Glomerular visceral epithelial cell (primary cell): ENCODE measurements around the gene SMAP2.
A peak's percentile ranks its signal among the peaks of the same experiment; 100 is the strongest.

Experiments used
- DNase-seq: peaks from one replicate; pipeline ENCODE4 v3.0.0-alpha.2; 2016; ENCODE audit errors: extremely low spot score

SMAP2 gene

GRCh38 chr1:40421431-40422384 is 48.2 kb downstream of the SMAP2 start:
- peak; percentile 4 for DNase-seq

DNA sequence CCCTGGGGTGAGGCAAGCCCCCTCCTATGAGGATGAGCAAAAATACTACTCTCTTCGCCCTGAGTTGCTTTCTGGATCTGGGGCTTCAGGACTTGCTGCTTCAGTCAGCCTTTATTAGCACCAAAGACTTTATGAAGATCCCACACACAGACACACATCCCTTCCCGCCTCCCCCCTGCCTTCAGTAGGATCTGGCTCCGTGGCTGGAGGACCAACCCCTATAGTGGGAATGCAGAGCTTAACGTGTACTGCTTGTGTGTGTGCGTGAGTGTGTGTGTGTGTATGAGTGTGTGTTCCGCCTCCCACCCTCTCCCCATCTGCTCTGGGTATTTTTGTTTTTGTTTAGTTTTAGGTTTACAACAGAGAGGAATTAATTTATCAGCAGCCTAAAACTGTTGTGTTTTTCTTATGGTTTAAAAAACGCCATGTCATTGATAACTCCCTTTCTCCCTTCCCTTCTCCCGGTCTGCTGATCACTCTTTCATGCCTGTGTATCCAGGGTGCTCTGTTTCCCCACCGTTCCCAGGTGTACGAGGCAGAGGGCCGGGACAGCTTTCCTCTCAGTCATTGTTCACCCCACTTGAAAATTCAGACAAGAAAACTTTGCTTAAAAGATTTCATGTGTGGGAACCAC is 49.2 kb downstream of the SMAP2 start:
- DNase-seq = no peak

GRCh38 chr1:40423264-40423642 is 49.7 kb downstream of the SMAP2 start:
- no peak for DNase-seq

- DNase-seq = no peak
Measured at GRCh38 chr1:40423951-40424618, 50.6 kb downstream of the SMAP2 start.

- DNase-seq = no peak
Measured at GRCh38 chr1:40425198-40425597, 51.7 kb downstream of the SMAP2 start.

DNA sequence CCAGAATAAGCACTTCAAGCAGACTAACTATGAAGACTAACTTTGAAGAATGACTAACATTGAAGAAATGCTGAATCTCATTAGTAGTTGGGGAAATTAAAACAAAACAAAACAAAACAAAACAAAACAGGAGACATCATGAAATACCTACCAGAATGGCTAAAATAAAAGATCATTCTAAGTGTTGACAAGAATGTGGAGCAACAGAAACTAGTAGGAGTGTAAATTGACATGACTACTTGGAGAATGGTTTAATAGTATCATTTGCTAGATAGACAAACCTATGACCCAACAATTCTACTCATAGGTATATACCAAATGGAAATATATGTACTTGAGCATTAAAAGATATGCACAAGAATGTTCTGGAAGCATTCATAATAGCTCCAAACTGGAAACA is 57.9 kb downstream of the SMAP2 start:
- no peak for DNase-seq

GRCh38 chr1:40432644-40433390 is 59.3 kb downstream of the SMAP2 start:
- DNase-seq = no peak

DNA sequence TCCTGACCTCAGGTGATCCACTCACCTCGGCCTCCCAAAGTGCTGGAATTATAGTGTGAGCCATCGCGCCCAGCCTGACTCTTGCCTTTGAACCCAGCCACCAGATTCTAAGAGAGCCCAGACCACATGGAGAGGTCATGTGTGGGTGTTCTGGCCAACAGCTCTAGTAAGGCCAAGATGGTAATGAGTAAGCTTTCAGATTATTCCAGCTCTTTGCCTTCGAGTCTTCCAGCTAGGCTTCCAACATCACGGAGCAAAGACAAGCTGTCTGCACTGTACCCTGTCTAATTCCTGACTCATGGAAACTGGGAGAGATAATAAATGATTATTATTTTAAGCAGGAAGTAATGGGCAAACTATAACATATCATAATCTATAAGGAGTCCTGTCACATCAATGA is 61.9 kb downstream of the SMAP2 start:
- no peak for DNase-seq

DNA sequence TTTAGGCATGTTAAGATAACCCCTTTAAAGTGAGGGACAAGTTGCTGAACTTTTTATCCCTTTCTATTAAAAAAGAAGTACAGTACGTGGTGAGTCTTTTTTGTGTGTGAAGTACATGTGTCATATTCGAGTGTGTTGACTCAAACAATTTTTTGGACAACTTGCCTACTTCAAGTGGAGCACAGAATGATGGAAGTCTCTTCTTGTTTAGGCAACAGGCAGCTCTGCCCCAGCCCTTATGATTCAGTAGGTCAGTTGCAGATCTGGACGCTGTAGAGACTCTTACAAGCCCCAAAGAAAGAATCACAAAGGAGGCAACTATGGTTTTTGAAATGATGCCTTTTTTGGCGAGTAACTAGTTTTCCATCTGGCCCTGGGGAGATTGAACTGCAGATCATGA is 62.3 kb downstream of the SMAP2 start:
- DNase-seq = no peak

DNA sequence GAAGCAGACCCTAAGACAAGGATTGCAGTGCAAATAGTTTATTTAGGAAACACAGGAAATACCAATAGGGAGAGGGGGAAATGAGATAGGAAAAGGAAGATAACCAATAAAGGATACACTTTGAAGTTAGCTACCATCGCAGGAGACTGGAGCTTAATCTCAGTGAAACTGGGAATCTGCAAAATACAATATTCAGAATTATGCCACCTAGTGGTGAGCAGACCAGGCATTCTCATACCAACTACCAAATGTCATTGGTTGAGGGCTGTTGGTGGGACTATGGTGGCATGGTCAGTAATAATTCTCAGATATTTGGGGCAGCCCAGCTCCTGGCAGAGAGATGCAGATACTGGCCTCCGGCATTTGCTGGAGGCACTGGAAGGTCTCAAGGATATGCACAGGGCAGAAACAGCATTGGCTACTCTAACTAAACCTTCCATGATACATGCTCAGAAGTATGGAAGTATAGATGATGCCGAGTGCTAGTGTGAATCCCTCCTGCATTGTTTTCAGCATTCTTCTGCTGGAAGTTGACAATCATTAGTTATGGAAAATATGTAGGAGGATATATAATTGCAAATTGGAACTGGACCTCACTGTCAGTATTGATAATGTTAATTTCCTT is 65.0 kb downstream of the SMAP2 start:
- no peak for DNase-seq

DNA sequence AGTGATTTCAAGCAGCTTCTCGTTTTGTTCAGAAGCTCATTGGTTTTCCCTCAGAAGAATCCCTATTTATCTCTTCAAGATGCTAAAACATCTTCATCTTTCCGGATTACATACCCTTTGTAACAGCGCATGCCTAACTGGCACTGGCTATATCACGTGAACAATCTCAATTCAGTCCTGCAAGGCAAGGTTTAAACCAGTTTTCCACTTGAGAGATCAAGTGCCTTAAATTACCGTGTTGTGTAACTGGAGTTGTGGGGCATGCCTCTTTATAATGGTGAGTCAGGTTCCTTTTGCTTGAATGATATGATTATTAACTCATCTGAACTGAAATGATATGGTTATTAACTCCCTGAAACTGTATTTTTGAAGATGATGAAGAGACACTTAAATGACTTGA is 65.7 kb downstream of the SMAP2 start:
- DNase-seq = no peak

- peak; percentile 95 for DNase-seq
Measured at GRCh38 chr1:40449684-40450494, 76.4 kb downstream of the SMAP2 start, which contains the start of gene ZFP69B. Gene ZFP69B (plus strand): TSS chr1:40450476. CDS start chr1:40450962, 486 bp downstream.

GRCh38 chr1:40450495-40451237 is 77.1 kb downstream of the SMAP2 start:
- DNase-seq = peak; percentile 69

DNA sequence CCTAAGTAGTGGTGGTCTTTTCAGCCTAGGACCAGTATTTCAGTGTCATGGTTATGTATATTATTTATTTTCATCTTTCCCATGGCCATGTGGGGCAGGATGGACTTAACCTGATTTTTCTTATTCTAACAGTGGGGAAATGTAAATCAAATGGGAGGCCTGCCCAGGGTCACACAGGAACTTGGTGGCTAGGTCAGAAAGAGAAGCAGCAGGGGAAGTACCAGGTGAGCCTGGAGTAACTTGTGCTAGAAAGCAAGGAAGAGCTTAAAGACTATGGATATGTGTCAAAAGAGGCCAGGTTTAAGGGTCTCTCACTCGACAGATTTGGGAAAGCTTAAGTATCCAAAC is 77.7 kb downstream of the SMAP2 start:
- DNase-seq = no peak

- no peak for DNase-seq
Measured at GRCh38 chr1:40454873-40455272, 81.3 kb downstream of the SMAP2 start.

GRCh38 chr1:40462956-40463590 is 89.5 kb downstream of the SMAP2 start:
- DNase-seq = no peak

GRCh38 chr1:40469327-40469726 is 95.8 kb downstream of the SMAP2 start:
- DNase-seq = no peak
